ENCODE results near the gene TSC2. TPM values are rescaled to one million over a fixed set of nuclear protein-coding genes. Genes with fewer than 3 reads are reported as not detected.

TSC2 gene
- polyA plus RNA-seq, 1 donor from 2014 or later = 69.2 TPM

GRCh38 chr16:2040041-2040786, 7.6 kb upstream of the TSC2 start:
- no peak overlapping the region for H3K4me3 ChIP-seq (ENCODE audit: low read length)
- H3K79me2 ChIP-seq (replicated peaks; ENCODE audit: insufficient read depth, low read length) = no peaks in the 10 kb centered on the region
- H3K9me2 ChIP-seq (ENCODE audit: insufficient read depth, low read length) = no peaks in the 10 kb centered on the region
- no peak overlapping the region for H3K4me2 ChIP-seq (ENCODE audit: low read length)
- no peaks in the 10 kb centered on the region for H3F3A ChIP-seq (ENCODE audit: insufficient read depth, low read length, poor library complexity, severe bottlenecking)
- H4K20me1 ChIP-seq (ENCODE audit: insufficient read depth) = no peaks in the 10 kb centered on the region
- H3K9ac ChIP-seq (ENCODE audit: low read length) = no peak overlapping the region
- H3K36me3 ChIP-seq (ENCODE audit: insufficient read depth, low read length) = no peaks in the 10 kb centered on the region
- TF ChIP-seq CTCF (IDR thresholded peaks at IDR 0.05; ENCODE audit: poor library complexity, severe bottlenecking) = no peak
- TF ChIP-seq MXI1 (conservative IDR thresholded peaks at IDR 0.05; ENCODE audit: poor library complexity, severe bottlenecking) = no peak
- no peak overlapping the region for H3K27ac ChIP-seq (ENCODE audit: low read length)
- H3K9me3 ChIP-seq (ENCODE audit: low read length) = no peaks in the 10 kb centered on the region
- no peak overlapping the region for H2AFZ ChIP-seq (ENCODE audit: low read depth, low read length)
- H3K27me3 ChIP-seq (ENCODE audit: insufficient read depth, low read depth, low read length) = no peaks in the 10 kb centered on the region

- H2AFZ ChIP-seq (ENCODE audit: low read depth, low read length) = no peak overlapping the region
- H3K9me3 ChIP-seq (ENCODE audit: low read length) = no peaks in the 10 kb centered on the region
- H3K27me3 ChIP-seq (ENCODE audit: insufficient read depth, low read depth, low read length) = no peaks in the 10 kb centered on the region
- H3K4me2 ChIP-seq (ENCODE audit: low read length) = no peak overlapping the region
- H3F3A ChIP-seq (ENCODE audit: insufficient read depth, low read length, poor library complexity, severe bottlenecking) = no peaks in the 10 kb centered on the region
- no peaks in the 10 kb centered on the region for H3K9me2 ChIP-seq (ENCODE audit: insufficient read depth, low read length)
- no peak overlapping the region for H3K27ac ChIP-seq (ENCODE audit: low read length)
- no peaks in the 10 kb centered on the region for H3K79me2 ChIP-seq (replicated peaks; ENCODE audit: insufficient read depth, low read length)
- no peak for TF ChIP-seq SMC3 (conservative IDR thresholded peaks at IDR 0.05; ENCODE audit: poor library complexity)
- TF ChIP-seq RAD21 (conservative IDR thresholded peaks at IDR 0.05) = no peak
- no peak for TF ChIP-seq REST (IDR thresholded peaks at IDR 0.05; ENCODE audit: borderline replicate concordance)
- TF ChIP-seq EZH2 (IDR thresholded peaks at IDR 0.05; ENCODE audit: borderline replicate concordance, insufficient read depth, low read length, poor library complexity, severe bottlenecking) = no peak
- no peak for TF ChIP-seq MXI1 (conservative IDR thresholded peaks at IDR 0.05; ENCODE audit: poor library complexity, severe bottlenecking)
- no peak for TF ChIP-seq EP300 (conservative IDR thresholded peaks at IDR 0.05; ENCODE audit: poor library complexity, severe bottlenecking)
- no peak for TF ChIP-seq CTCF (IDR thresholded peaks at IDR 0.05; ENCODE audit: poor library complexity, severe bottlenecking)
- TF ChIP-seq TAF1 (IDR thresholded peaks at IDR 0.05; ENCODE audit: low read depth) = no peak
- TF ChIP-seq POLR2AphosphoS5 (IDR thresholded peaks at IDR 0.05) = no peak
- no peaks in the 10 kb centered on the region for H3K36me3 ChIP-seq (ENCODE audit: insufficient read depth, low read length)
- H4K20me1 ChIP-seq (ENCODE audit: insufficient read depth) = no peaks in the 10 kb centered on the region
- H3K4me3 ChIP-seq (ENCODE audit: low read length) = no peak overlapping the region
- no peak overlapping the region for H3K9ac ChIP-seq (ENCODE audit: low read length)
Observed at GRCh38 chr16:2040787-2041522, 6.8 kb upstream of the TSC2 start.
